ENCODE data around the gene ILDR2. TPM values are rescaled to one million over a fixed set of nuclear protein-coding genes. Genes with fewer than 3 reads are reported as not detected.

Gene ILDR2
- total and polyA plus RNA-seq, 2 donors (not counting 3 experiments of a cell fraction or from before 2014, with no cell fraction given) = not detected

DNA sequence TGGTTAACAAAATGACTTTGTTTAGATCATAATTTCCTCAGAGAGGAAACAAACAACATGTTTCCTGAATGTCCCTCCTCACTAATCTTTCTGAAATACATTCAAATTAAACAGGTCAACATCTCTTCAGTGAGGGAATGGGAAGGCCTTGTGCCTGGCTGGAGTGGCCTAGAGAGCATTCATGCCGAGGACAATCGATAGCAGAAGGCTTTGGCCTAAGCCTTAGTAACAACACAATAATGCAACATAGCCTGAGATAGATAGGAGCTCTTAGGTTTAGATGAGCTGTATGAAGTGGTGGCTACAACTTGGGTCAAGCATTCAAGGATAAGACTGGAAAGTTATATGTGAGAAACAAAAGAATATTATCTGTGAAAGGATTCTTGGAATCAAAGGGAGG, 37.4 kb downstream of the ILDR2 start:
- H3K4me2 ChIP-seq (ENCODE audit: insufficient read depth, low read length) = no peak overlapping the region
- BruUV-seq (replicated peaks) = no TSS peak
- DNase-seq (ENCODE audit: low read depth, low spot score) (no peak), FAIRE-seq (no peak)
- H2AFZ ChIP-seq (ENCODE audit: low read depth, low read length) = no peak overlapping the region
- ChIA-PET CTCF (no interaction called here), POLR2A (no interaction called here)
- H3K79me2 ChIP-seq (ENCODE audit: control insufficient read depth, insufficient read depth, low read length) = no peaks in the 10 kb centered on the region
- intact Hi-C loops (cut with micrococcal nuclease) = no loop called here
- dilution Hi-C loops (cut with MboI; ENCODE audit: extremely low pct_ligation_motif_present, low sequenced_read_pairs) = no loop called here
- no peaks in the 10 kb centered on the region for H3K27me3 ChIP-seq (ENCODE audit: control insufficient read depth in 2 of 2, insufficient read depth in 2 of 2, low read length in 2 of 2)
- no peaks in the 10 kb centered on the region for H3K9me1 ChIP-seq (replicated peaks; ENCODE audit: control insufficient read depth, extremely low read depth, insufficient read depth, low read length)
- H3K4me3 ChIP-seq (replicated peaks in 1 of 3; ENCODE audit: insufficient read depth in 1 of 3, low read depth in 1 of 3, low read length in 3 of 3) = no peak overlapping the region
- H3K9me3 ChIP-seq (replicated peaks; ENCODE audit: control insufficient read depth, insufficient read depth, low read length) = no peaks in the 10 kb centered on the region
- no peak for TF ChIP-seq JUN (IDR thresholded peaks at IDR 0.05; ENCODE audit: borderline replicate concordance, insufficient read depth, insufficient read length, low read depth)
- TF ChIP-seq, protein P1, sequence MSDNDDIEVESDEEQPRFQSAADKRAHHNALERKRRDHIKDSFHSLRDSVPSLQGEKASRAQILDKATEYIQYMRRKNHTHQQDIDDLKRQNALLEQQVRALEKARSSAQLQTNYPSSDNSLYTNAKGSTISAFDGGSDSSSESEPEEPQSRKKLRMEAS (IDR thresholded peaks at IDR 0.05; ENCODE audit: insufficient read depth, insufficient read length) = no peak
- no peak for TF ChIP-seq GATA2 (IDR thresholded peaks at IDR 0.05; ENCODE audit: insufficient read depth, insufficient read length, low read depth, low read length)
- TF ChIP-seq EZH2 (IDR thresholded peaks at IDR 0.05; ENCODE audit: borderline replicate concordance, low read depth, low read length, severe bottlenecking) = no peak
- no peak for TF ChIP-seq FOS (IDR thresholded peaks at IDR 0.05; ENCODE audit: borderline replicate concordance, insufficient read depth, low read length)
- no peak for TF ChIP-seq MYC (IDR thresholded peaks at IDR 0.05; ENCODE audit: low read depth, low read length)
- no peak for TF ChIP-seq POLR2AphosphoS5 (IDR thresholded peaks at IDR 0.05; ENCODE audit: insufficient read depth, low read depth, low read length)
- TF ChIP-seq, protein P2, sequence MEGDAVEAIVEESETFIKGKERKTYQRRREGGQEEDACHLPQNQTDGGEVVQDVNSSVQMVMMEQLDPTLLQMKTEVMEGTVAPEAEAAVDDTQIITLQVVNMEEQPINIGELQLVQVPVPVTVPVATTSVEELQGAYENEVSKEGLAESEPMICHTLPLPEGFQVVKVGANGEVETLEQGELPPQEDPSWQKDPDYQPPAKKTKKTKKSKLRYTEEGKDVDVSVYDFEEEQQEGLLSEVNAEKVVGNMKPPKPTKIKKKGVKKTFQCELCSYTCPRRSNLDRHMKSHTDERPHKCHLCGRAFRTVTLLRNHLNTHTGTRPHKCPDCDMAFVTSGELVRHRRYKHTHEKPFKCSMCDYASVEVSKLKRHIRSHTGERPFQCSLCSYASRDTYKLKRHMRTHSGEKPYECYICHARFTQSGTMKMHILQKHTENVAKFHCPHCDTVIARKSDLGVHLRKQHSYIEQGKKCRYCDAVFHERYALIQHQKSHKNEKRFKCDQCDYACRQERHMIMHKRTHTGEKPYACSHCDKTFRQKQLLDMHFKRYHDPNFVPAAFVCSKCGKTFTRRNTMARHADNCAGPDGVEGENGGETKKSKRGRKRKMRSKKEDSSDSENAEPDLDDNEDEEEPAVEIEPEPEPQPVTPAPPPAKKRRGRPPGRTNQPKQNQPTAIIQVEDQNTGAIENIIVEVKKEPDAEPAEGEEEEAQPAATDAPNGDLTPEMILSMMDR (IDR thresholded peaks at IDR 0.05; ENCODE audit: extremely low read depth in 1 of 2, insufficient read depth in 1 of 2, low read depth in 1 of 2, low read length in 2 of 2) = no peak
- TF ChIP-seq POLR2A (IDR thresholded peaks at IDR 0.05; ENCODE audit: low read depth, low read length) = no peak
- no peaks in the 10 kb centered on the region for H3K36me3 ChIP-seq (ENCODE audit: control insufficient read depth in 2 of 2, extremely low read depth in 1 of 2, insufficient read depth in 2 of 2, low read length in 2 of 2)
- no peaks in the 10 kb centered on the region for H4K20me1 ChIP-seq (replicated peaks; ENCODE audit: control insufficient read depth, extremely low read depth, insufficient read depth, low read length)
- no peak overlapping the region for H3K9ac ChIP-seq (replicated peaks; ENCODE audit: extremely low read depth, insufficient read depth, low read length)
- no peak overlapping the region for H3K27ac ChIP-seq (ENCODE audit: insufficient read depth, low read depth, low read length)
- no peaks in the 10 kb centered on the region for H3K4me1 ChIP-seq (ENCODE audit: control insufficient read depth, extremely low read depth, insufficient read depth, low read length)
